ENCODE measurements around the gene TEAD4. TPM values are rescaled to one million over a fixed set of nuclear protein-coding genes. Genes with fewer than 3 reads are reported as not detected.

The TEAD4 gene
- polyA plus RNA-seq (ENCODE audit: insufficient read length in 3 of 3) = 10 to 100 TPM; 18.6 to 20.4 (median 19.2) TPM

DNA sequence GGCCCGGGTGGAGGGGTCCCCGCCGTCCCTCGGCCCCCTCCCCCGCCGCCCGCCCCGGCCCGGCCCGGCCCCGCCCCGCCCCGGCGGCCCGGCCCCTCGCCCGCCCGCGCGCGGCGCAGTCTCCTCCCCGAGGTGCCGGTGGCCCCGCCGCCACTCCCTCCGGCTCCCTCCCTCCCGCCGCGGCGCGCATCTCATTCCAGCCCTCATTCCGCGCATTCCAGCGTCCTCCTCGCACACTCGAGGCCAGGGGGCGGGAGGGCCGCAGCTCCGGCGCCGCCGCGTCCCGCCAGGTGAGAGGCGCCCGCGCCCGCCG is at the start of gene TEAD4:
Gene TEAD4 (plus strand): TSS at position 206 of the 313 bp plus-strand sequence.
- DNase-seq (ENCODE audit: low read depth in 3 of 3, low spot score in 2 of 3) = peak in 1 of 3 donors; percentile 66

DNA sequence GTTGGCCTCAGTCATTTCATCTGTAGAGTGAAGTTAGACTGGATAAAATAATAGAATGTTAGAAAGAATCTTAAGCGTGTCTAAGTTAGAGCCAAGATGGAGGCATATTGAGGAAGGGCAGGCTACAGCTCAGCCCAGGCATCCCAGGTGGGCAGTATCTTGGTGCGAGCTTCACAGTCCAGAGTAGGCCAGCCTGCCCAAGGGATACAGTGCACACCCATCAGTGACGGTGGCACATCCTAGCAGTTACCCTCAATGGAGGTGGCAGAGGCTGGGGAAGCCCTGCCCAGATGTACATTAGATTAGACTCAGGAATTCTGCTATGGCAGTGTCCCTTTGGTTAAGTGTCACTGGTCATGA is 47.0 kb upstream of the TEAD4 start:
- no peak for DNase-seq (ENCODE audit: low read depth in 3 of 3, low spot score in 2 of 3)

DNA sequence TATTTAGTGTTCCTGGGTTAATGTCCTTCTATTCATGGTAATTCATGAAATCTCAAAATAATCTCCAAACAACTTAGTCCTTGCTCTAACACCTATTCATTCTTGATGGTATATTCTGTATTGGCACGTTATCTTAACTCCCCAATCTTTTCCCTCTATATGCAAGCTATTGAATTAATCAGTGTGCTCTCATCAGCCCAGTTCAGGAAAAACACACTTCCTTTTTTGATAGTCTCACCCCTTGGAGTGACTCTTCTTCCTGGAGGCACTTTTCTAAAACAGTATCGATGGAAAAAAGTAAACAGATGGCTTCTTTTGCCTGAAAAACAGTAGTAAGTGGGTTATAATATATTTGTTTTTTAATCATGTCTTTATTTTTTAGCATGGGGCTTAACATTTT is 39.9 kb upstream of the TEAD4 start:
- DNase-seq (ENCODE audit: low read depth in 3 of 3, low spot score in 2 of 3) = no peak

DNA sequence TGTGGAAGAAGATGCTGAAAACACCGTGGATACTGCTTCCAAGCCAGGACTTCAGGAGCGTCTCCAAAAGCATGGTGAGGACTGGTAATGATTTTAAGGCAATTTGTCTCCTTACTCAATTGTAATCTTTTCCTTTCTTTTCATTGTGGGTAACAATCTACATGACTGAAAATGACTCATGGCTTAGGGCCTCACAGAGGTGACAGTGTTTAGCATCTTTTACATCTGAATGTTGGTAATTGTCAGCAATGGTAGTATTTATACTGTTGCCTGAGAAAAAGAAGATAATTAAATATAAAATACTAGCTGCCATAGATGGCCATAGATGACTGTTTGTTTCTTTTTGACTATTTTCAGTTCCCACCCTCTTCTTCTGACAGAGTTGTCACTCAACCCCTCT is 36.9 kb upstream of the TEAD4 start:
- no peak for DNase-seq (ENCODE audit: low read depth in 3 of 3, low spot score in 2 of 3)

DNA sequence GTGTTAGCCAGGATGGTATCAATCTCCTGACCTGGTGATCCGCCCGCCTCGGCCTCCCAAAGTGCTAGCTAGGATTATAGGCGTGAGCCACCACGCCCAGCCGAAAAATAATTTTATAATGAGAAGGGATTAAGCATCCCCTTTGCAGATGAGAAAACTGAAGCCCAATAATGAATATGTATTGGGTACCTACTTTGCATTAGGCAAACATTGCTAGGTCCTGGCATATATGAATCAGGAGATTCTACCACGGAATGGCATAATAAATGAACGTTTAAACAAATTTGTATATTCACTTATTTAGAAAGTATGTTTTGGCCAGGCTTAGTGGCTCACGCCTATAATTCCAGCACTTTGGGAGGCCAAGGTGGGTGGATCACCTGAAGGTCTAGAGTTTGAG is 36.1 kb upstream of the TEAD4 start:
- no peak for DNase-seq (ENCODE audit: low read depth in 3 of 3, low spot score in 2 of 3)

DNA sequence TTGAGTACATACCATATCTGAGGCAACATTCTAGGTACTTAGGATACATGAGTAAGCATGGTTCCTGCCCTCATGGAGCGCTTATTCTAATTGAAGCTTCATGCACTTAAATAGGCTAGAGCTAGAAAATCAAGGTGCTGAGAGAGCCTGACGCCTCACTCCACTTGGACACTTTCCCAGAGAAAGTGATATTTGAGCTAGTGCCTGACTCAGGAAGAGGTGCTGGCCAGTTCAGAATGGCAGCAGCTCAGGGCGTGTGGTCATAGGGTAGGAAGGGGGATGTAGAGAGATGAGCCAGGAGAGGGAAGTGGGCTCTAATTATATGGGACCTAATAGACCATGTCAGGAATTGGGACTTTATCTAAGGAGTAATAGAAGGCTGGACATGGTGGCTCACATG is 35.2 kb upstream of the TEAD4 start:
- DNase-seq (ENCODE audit: low read depth in 3 of 3, low spot score in 2 of 3) = no peak

DNA sequence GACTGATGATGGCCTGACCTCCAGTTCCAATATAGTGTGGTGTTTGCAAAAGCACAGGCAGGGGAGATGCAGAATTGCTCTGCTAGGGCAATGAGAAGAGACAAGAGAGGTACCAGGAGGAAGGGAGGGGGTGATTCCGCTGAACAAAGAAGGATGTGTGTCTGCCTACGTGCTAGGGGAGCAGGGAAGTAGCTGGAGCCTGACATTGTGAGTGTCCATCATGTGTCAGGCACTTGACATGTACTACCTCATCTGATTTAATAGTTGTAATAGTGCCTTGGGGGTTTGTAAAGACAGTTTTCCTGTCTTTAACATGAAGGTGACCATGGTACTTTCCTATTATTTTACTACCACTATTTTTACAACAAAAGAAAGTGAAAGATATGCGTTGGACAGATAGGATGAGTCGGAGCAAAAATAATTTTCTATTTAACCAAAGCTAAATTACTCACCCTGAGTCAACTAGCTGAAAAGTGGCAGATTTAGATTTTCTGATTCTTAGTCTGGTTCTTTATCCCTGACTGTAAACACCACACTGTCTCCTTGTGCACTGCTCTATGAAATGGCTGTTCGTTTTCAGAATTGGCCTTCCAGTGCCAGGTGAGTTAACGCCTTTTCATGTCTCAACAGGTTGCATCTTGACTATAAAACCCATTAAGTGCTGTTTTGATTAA is 33.7 kb upstream of the TEAD4 start:
- no peak for DNase-seq (ENCODE audit: low read depth in 3 of 3, low spot score in 2 of 3)

DNA sequence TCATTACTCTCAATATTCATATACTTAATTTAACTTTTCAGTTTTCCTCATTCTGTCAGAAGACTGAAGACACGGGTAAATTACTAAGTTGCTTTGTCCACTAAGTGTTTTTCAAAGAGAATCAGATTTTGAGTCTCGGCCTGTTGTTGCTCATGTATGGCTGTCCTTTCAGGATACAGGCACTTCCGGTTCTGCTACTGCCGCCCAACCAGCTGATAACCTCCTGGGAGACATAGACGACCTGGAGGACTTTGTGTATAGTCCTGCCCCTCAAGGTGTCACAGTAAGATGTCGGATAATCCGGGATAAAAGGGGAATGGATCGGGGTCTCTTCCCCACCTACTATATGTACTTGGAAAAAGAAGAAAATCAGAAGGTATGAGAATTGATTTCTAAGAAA is 28.3 kb upstream of the TEAD4 start:
- DNase-seq (ENCODE audit: low read depth in 3 of 3, low spot score in 2 of 3) = no peak

DNA sequence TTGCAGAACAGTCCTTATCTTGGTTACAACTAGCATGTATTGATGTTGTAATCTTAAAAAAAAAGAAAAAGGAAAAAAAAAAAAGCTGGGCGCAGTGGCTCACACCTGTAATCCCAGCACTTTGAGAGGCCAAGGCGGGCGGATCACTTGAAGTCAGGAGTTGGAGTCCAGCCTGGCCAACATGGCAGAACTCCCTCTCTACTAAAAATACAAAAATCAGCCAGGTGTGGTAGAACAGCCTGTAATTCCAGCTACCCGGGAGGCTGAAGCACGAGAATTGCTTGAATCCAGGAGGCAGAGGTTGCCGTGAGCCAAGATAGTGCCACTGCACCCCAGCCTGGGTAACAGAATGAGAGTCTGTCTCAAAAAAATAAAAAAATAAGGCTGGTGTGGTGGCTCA is 25.6 kb upstream of the TEAD4 start:
- DNase-seq (ENCODE audit: low read depth in 3 of 3, low spot score in 2 of 3) = no peak

DNA sequence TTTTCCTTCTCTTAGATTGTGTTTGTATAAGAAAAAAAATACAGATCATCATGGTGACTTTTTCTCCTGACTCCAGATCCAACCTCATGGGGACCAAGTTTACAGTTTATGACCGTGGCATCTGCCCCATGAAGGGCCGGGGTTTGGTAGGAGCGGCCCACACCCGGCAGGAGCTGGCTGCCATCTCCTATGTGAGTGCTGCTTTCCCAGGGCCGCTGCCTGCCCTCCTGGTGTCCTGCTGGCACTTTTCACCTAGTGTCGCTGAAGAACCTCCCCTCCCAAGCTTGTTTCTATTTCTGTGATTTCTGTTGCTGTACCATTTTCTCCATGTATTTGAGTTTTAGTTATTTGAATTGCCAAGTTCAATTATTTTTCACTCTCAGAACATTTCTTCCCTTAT is 24.8 kb upstream of the TEAD4 start:
- DNase-seq (ENCODE audit: low read depth in 3 of 3, low spot score in 2 of 3) = no peak

DNA sequence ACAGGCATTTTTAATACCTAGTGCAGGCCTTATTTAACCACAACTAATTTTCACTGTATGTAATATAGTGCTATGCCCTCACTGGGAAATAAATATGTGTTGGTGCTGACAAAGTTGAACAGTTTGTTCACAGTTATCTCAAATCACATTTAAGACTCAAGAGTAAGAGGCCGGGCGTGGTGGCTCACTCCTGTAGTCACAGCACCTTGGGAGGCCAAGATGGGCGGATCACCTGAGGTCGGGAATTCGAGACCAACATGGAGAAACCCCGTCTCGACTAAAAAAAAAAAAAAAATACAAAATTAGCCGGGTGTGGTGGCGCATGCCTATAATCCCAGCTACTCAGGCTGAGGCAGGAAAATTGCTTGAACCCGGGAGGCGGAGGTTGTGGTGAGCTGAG is 22.9 kb upstream of the TEAD4 start:
- no peak for DNase-seq (ENCODE audit: low read depth in 3 of 3, low spot score in 2 of 3)

DNA sequence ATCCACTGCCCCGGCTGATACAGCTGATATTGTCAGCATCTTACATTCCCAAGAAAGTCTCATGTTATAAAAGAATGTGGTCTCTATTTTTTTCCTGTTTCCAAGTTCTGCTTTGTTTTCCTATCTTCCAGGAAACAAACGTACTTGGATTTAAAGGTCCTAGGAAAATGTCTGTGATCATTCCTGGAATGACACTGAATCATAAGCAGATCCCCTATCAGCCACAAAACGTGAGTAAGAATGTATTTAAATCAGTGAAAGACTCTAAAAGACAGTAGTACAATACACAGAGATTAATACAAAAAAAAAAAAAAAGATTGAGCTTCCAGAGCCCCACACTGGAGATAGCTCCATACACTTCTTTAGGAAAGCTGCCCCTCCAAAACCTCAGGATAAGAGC is 21.7 kb upstream of the TEAD4 start:
- no peak for DNase-seq (ENCODE audit: low read depth in 3 of 3, low spot score in 2 of 3)

DNA sequence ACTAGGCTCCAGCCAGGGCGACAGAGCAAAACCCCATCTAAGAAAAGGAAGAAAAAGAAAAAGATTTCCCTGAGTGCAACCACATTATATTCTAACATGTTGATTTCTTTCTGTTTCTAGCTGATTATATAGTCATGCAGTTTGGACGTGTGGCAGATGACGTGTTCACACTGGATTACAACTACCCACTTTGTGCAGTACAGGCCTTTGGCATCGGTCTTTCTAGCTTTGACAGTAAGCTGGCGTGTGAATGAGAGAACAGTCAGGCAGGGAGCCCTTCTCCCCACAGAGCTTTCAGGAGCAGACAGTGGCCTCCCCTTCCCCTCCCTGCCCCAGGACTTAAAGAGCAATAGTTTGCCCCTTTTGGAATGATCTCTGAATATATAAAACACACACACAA is 20.0 kb upstream of the TEAD4 start:
- no peak for DNase-seq (ENCODE audit: low read depth in 3 of 3, low spot score in 2 of 3)

DNA sequence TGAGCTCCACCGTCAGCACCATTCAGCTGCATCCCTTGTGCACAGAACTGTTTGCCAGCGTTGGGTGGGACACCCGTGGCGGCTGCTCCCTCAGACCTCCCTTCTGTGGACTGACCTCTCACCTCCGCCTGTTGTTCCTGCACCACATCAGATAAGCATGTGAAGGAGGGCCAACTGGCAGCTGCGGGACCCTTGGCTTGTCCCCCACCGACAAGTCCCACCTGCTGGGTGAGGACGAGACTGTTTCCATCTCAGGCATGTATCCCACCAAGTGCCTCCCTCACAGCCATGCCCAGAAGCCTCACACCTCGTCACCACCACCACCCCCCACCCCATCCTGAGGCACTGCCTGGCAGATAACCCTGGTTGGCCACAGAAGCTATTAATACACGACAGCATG is 18.6 kb upstream of the TEAD4 start:
- DNase-seq (ENCODE audit: low read depth in 3 of 3, low spot score in 2 of 3) = no peak

DNA sequence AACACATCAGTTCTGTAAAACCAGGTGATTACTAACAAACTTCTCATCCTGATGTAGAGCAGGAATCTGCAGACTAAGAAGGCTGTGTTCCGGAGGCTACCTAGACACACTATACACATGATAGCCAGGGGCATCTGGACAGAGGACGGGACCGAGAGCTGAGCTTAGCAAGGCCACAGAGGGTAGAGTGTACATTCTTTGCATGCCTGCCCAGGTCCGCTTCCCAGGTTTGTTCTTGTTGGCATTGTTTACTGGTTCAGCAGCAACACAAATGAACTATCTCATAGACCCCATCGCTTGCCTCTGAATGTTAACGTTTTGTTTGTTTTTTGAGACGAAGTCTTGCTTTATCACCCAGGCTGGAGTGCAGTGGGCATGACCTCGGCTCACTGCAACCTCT is 17.7 kb upstream of the TEAD4 start:
- DNase-seq (ENCODE audit: low read depth in 3 of 3, low spot score in 2 of 3) = no peak

DNA sequence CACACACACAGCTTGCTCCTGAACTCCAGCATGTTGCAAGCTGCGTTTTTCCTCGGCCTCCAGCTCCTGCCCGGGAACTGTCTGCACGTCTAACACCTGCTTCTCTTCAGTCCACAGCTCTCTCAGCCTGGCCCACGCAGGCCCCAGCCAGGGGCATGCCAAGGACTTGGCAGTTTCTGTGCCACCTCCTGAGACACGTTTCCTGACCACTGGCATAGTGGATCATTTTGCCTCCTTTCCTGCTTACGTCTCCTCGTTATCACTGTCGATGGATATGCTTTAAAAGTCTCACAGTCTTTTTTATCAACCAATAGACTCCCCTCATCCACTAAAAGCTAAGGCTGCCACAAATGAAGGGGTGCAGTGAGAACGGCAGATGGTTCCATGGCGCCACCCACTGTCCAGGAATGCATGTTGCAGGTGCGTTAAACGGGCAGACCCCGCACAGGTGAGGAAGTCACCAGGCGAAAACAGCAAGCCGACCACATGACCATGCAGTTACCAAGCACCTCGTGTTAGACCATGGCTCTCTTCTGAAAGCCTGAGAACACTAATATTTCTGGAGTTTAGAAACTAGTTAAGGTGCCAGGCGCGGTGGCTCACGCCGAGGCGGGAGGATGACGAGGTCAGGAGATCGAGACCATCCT is 14.7 kb upstream of the TEAD4 start:
- DNase-seq (ENCODE audit: low read depth in 3 of 3, low spot score in 2 of 3) = no peak

DNA sequence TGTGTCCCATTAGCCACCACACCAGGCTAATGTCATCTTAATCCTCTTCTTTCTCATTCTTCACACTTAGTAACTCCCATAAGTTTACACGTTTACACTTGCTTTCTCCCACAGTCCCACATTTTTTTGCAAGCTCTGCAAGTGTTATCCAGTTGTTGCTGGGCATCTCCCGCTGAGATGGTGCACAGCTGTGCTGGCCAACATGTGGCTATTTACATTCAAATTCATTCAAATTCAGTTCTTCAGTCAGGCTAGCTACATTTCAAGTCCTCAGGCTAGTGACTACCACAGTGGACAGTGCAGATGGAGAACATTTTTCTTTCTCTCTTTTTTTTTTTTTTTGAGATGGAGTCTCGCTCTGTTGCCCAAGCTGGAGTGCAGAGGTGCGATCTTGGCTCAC is 9.8 kb upstream of the TEAD4 start:
- no peak for DNase-seq (ENCODE audit: low read depth in 3 of 3, low spot score in 2 of 3)

DNA sequence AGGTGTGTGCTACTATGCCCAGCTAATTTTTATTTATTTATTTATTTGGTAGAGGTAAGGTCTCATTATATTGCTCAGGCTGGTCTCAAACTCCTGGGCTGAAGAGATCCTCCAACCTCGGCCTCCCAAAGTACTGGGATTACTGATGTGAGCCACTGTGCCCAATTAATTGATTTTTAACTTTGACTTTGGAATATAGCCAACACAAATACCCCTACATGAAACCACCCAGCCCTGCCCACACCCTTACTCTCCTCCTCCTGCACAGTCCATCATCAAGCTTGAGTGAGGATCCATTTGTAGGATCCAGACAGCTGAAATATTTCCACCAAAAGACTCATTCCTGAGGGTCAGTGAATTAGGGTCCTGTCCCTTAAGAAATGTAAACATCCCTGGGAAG is 3.3 kb upstream of the TEAD4 start:
- DNase-seq (ENCODE audit: low read depth in 3 of 3, low spot score in 2 of 3) = no peak

DNA sequence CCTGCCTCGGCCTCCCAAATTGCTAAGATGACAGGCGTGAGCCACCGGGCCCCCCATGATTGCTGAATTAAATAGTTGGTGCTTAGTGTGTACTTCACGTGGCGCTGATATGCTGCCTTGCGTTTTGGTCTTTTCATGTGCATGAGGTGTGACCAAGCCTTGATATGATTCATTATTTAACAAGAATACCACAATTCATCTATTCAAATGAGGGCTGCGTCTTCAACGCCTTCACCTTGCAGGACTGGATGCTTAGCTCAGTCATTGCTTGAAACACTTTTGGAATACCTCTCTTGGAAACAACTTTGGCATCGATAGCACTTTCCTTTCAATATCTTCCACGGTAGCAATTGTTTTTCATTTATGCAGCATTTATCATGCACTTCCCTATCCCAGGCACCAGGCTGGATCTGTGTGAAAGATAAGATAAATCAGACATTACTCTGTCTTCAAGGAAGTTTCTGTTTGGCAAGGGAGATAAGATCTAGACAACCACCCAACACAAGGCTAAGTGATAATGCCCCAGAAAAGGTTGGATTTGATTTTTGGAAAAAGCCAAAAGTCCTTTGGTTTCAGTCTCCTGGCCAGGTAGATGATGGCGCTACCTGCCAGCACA is 1.3 kb upstream of the TEAD4 start:
- no peak for DNase-seq (ENCODE audit: low read depth in 3 of 3, low spot score in 2 of 3)

DNA sequence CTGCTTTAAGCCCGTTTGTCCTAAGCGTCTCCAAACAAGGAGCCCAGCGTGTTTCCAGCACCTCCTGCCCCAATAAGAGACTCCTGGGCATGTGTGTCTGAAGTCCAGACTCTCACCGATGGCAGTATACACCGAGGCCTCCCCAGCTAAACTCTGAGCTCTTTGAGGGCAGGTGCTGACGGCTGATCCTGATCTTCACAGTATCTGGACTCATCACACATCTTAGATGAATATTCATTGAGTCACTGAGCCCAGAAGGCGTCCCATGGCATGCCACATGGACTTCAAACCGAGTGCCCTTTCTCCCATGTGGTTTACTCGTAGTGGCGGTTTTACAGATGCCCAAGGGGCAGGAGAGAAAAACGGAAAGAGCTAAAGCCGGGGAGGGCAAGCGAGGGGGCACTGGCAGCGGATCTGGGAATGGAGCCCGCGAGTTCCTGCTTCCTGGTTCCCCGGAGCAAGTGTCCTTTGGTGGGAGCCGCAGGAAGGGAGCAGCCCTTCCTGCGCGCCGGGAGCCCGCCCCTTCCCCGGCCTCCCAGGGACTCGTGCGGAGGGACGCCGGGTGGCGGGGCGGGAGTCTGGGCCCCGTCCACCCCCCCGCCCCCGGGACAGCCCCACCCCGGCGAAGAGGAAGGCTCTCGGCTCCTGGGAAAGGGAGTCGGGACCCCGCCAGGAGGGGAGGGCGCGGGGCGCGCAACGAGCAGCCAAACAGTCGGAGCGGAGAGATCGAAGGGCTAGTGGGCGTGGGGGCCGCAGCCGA is 585 bp upstream of the TEAD4 start:
- DNase-seq (ENCODE audit: low read depth in 3 of 3, low spot score in 2 of 3) = no peak

DNA sequence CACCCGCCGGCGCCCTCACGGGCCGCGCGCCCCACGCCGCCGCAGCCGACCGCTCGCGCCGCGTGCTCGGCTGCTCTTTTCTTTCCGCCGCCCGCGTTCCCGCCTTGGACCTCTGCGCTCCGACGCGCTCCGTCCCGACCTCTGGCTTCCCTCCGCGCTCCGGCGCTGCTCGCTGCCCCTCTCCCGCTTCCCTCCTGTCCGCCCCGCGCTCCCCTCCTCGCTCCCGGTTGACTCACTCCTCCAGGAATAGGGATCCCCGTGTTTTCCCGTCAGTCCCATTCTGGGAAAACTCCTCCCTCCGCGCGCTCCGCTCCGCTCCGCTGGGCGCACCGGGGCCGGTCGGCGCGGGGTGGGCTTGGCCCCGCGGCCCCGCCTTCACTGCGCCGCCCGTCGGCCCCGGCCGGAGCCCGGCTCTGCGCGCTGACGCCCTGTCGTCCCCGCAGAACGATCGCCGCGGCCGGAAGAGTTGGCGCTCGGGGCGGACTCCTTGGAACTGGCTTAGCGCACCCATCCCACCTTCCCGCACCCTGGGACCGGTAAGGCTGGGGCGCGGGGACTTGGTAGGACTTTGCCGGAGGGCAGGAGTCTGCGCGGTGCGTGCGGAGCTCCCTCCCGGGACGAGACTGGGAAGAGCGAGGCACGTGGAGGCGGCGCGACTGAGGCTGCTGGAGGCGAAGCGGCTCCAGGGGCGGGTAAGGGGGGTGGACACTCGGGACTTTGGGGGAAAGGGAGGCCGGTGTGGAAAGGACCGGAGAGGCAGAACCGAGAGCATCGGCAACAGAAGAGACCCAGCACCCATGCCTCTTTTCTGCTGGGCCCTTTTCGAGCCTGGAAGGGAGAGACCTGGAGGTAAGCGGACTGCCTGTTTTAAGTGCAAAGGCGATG is 550 bp downstream of the TEAD4 start:
- no peak for DNase-seq (ENCODE audit: low read depth in 3 of 3, low spot score in 2 of 3)
